AG08395 (cell line): Measurements from ENCODE around the gene SNX17.
A peak's percentile ranks its signal among the peaks of the same experiment; 100 is the strongest.
"Not testable (repeated sequence)": the region's sequence is repeated elsewhere in the genome, so short reads cannot be mapped to it uniquely, and the experiment has no call there.

Experiments
- DNase-seq: peaks from one replicate; pipeline ENCODE4 v3.0.0; 2012; ENCODE audit warnings: mixed read lengths, low spot score

Gene SNX17

GRCh38 chr2:27400348-27401135, 30.1 kb downstream of the SNX17 start:
- DNase-seq = no peak

GRCh38 chr2:27407798-27408491, 37.5 kb downstream of the SNX17 start:
- peak; percentile 46 for DNase-seq

- peak; percentile 41 for DNase-seq
Observed at GRCh38 chr2:27408601-27409320, 38.3 kb downstream of the SNX17 start.

- peak; percentile 96 for DNase-seq
Observed at GRCh38 chr2:27409321-27410073, 39.1 kb downstream of the SNX17 start, which contains the start of gene PPM1G. Gene PPM1G (minus strand): TSS chr2:27409591. CDS start chr2:27409422, 169 bp downstream.

- no peak for DNase-seq
Observed at GRCh38 chr2:27412419-27413152, 42.2 kb downstream of the SNX17 start.

GRCh38 chr2:27416151-27416550, 45.7 kb downstream of the SNX17 start:
- no peak for DNase-seq

GRCh38 chr2:27420996-27421395, 50.6 kb downstream of the SNX17 start:
- no peak for DNase-seq

GRCh38 chr2:27421660-27422250, 51.3 kb downstream of the SNX17 start:
- no peak for DNase-seq

GRCh38 chr2:27422958-27423357, 52.5 kb downstream of the SNX17 start:
- no peak for DNase-seq

- not testable (repeated sequence) for DNase-seq
Observed at GRCh38 chr2:27425039-27425438, 54.6 kb downstream of the SNX17 start.
